ENCODE data around the gene CLEC4E. TPM values are rescaled to one million over a fixed set of nuclear protein-coding genes. Genes with fewer than 3 reads are reported as not detected.

CLEC4E gene
- total and polyA plus RNA-seq, 2 experiments from 2014 or later, result not detected

DNA sequence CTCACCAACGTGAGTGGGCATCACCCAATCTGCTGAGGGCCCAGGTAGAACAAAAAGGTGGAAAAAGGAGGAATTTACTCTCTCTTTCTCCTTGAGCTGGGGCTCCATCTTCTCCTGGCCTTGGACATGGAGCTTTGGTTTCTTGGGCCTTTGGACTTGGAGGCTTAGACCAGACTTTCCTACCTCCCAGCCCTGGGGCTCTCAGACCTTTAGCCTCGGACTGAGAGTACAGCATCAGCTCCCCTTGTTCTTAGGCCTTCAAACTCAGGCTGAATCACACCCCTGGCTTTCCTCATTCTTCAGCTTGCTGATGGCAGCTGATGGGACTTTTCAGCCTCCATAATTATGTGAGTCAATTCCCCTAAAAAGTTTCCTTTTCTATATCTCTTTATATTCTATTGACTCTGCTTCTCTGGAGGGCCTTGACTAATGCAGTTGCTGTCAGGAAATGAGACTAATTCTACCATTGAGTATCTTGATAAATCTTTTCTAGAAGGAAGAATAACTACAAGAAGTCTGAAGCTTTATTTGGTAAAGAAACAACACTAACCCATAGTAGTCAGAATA, 15.9 kb upstream of the CLEC4E start:
- Histone ChIP-seq H3K79me2 (no peaks in the 10 kb centered on the region), H3K4me2 (no peak overlapping the region), H3K4me1 (ENCODE audit: insufficient read depth) (peaks cover 6% of the 10 kb centered on the region), H3K27me3 (no peaks in the 10 kb centered on the region), H2AFZ (no peak overlapping the region), H3K27ac (no peak overlapping the region), H3K9me3 (ENCODE audit: low read depth) (no peaks in the 10 kb centered on the region), H3K36me3 (replicated peaks; ENCODE audit: insufficient read depth, low read depth) (no peaks in the 10 kb centered on the region), H4K20me1 (ENCODE audit: insufficient read depth, poor library complexity, severe bottlenecking) (no peaks in the 10 kb centered on the region), H3K4me3 (no peak overlapping the region), H3K9me2 (replicated peaks; ENCODE audit: insufficient read depth) (no peaks in the 10 kb centered on the region)
- 85% methylated on average over 2 of the region's 2 CpGs for WGBS (ENCODE audit: low lambda C conversion rate, missing lambda C conversion rate)
- TF ChIP-seq, protein P1, sequence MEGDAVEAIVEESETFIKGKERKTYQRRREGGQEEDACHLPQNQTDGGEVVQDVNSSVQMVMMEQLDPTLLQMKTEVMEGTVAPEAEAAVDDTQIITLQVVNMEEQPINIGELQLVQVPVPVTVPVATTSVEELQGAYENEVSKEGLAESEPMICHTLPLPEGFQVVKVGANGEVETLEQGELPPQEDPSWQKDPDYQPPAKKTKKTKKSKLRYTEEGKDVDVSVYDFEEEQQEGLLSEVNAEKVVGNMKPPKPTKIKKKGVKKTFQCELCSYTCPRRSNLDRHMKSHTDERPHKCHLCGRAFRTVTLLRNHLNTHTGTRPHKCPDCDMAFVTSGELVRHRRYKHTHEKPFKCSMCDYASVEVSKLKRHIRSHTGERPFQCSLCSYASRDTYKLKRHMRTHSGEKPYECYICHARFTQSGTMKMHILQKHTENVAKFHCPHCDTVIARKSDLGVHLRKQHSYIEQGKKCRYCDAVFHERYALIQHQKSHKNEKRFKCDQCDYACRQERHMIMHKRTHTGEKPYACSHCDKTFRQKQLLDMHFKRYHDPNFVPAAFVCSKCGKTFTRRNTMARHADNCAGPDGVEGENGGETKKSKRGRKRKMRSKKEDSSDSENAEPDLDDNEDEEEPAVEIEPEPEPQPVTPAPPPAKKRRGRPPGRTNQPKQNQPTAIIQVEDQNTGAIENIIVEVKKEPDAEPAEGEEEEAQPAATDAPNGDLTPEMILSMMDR (IDR thresholded peaks at IDR 0.05; ENCODE audit: poor library complexity), result no peak
- no peak for TF ChIP-seq EZH2 (IDR thresholded peaks at IDR 0.05; ENCODE audit: borderline replicate concordance)
- TF ChIP-seq EZH2phosphoT487 (IDR thresholded peaks at IDR 0.05; ENCODE audit: low read depth, severe bottlenecking, unreplicated experiment), result no peak
- no peak for DNase-seq (ENCODE audit: low spot score)

DNA sequence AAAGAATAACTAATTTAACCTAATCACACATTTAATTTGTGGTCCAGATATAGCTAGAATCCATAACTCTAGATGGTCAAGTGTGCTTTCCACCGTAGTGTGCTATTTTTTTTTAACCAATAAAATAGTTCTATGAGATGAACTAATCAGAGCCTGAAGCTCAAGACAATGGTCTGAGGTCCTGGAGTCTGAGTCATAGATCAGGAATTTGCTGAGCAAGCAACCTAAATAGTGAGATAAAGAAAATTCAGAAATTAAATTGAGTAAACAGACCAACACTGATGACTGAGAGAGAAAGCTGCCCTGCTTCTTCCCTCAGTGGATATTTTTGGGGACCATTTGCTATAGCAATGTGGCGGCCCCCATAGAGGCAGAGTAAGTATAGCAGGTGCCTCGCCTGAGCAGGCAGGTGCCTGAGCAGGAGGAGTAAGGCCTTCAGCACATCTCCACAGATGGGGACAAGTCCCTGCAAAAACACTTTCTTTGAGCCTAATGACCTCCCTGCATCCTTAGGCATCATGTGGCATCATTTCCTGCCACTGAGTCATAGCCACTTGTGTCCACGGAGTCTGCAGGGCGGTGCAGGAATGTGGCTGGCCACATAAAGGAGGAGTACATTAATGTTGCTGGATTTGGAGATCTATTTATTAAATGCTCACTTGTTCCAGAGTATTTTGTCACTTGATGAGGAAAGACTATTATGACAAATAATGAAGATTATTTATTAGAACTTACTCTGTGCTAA, 13.9 kb upstream of the CLEC4E start:
- TF ChIP-seq EZH2 (IDR thresholded peaks at IDR 0.05; ENCODE audit: borderline replicate concordance) (no peak), EZH2phosphoT487 (IDR thresholded peaks at IDR 0.05; ENCODE audit: low read depth, severe bottlenecking, unreplicated experiment) (no peak)
- TF ChIP-seq, protein P1 (IDR thresholded peaks at IDR 0.05; ENCODE audit: poor library complexity), result no peak
- Histone ChIP-seq H3K4me1 (ENCODE audit: insufficient read depth) (no peaks in the 10 kb centered on the region), H3K27me3 (no peaks in the 10 kb centered on the region), H3K79me2 (no peaks in the 10 kb centered on the region), H3K9me3 (ENCODE audit: low read depth) (no peaks in the 10 kb centered on the region), H3K4me2 (no peak overlapping the region), H3K4me3 (no peak overlapping the region), H2AFZ (no peak overlapping the region), H3K27ac (no peak overlapping the region), H3K9me2 (replicated peaks; ENCODE audit: insufficient read depth) (no peaks in the 10 kb centered on the region), H3K36me3 (replicated peaks; ENCODE audit: insufficient read depth, low read depth) (no peaks in the 10 kb centered on the region), H4K20me1 (ENCODE audit: insufficient read depth, poor library complexity, severe bottlenecking) (no peaks in the 10 kb centered on the region)
- WGBS (ENCODE audit: low lambda C conversion rate, missing lambda C conversion rate), result 84% methylated on average over 5 of the region's 5 CpGs
- peak; percentile 22 for DNase-seq (ENCODE audit: low spot score)

DNA sequence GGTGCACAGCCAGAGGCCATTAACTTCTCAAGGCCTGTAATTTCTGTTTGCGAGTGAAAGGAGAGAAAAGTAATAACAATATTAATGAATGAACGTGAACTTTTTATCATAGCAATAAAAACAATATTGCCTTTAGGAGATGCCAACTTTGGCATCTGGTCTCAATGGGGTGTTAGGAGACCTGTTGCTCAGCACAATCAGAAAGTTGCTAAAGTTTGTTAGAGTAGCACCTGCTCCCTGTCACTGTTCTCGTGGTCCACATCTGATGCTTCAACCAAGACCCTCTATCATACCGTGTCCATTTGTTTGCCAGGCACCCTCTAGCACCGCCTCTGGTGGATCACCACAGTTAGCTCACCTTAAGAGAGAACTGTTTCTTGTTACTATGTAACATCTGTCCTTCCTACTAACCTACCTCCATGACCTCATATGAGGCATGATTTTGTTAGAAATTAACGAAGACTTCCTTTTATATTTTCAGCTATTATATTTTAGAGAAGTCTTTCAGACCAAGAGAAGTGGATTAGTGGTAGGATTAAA, 12.5 kb upstream of the CLEC4E start:
- Histone ChIP-seq H3K4me2 (no peak overlapping the region), H3K27me3 (no peaks in the 10 kb centered on the region), H3K4me1 (ENCODE audit: insufficient read depth) (no peaks in the 10 kb centered on the region), H3K9me2 (replicated peaks; ENCODE audit: insufficient read depth) (no peaks in the 10 kb centered on the region), H3K4me3 (no peak overlapping the region), H3K79me2 (no peaks in the 10 kb centered on the region), H3K27ac (no peak overlapping the region), H3K9me3 (ENCODE audit: low read depth) (no peaks in the 10 kb centered on the region), H3K36me3 (replicated peaks; ENCODE audit: insufficient read depth, low read depth) (no peaks in the 10 kb centered on the region), H4K20me1 (ENCODE audit: insufficient read depth, poor library complexity, severe bottlenecking) (no peaks in the 10 kb centered on the region), H2AFZ (no peak overlapping the region)
- DNase-seq (ENCODE audit: low spot score), result no peak
- TF ChIP-seq EZH2 (IDR thresholded peaks at IDR 0.05; ENCODE audit: borderline replicate concordance) (no peak), EZH2phosphoT487 (IDR thresholded peaks at IDR 0.05; ENCODE audit: low read depth, severe bottlenecking, unreplicated experiment) (no peak)
- TF ChIP-seq, protein P1 (IDR thresholded peaks at IDR 0.05; ENCODE audit: poor library complexity), result no peak
- WGBS (ENCODE audit: low lambda C conversion rate, missing lambda C conversion rate), result 77% methylated on average over 6 of the region's 6 CpGs

Data from hepatocyte (in vitro differentiated cells).